GM18909 (cell line): ENCODE measurements around the gene HOXA11.

Source experiments
- ATAC-seq: cut with Tn5 transposase; IDR thresholded peaks from one replicate; pipeline ENCODE4 v1.9.1; 2021; ENCODE audit warnings: mild to moderate bottlenecking; ENCODE audit not compliant: unreplicated experiment, poor library complexity

Gene HOXA11

DNA sequence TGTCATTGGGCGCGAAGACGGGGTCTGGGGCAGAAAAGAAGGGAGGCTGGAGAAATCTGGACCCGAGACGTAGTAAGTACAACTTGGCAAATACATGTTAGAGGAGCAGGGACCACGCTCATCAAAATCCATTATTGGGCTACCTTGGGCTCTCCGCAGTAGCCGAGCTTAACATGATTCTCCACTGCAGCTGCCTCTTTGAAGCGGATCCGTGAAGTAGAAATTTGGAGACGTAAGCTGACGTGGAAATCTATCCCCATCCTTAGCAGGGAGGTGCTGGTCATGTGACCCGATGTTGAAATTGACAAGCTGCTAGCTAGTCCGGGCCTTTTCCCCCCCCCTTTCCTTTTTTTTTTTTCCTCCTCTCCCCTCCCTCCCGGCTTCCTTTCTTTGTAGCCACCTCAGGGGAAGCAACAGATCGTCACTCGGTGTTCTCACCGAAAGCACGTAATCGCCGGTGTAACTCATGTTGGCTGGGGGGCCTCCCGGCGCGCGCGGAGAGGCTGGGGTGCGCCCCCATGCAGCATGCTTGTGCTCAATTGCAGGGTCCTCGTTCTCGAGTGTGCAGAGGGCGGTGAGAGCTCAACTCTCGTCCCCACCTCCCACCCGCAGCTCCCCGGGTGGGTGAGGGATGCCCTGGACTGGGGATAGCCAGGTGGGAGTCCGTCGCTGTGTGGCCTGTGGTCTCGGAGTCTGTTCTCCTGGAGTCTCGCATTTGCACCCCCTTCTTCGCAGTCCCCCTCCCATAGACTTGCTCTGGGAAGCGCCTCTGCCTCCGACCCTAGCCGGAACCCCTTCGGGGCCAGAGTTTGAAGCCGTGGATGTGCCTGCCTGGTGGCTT is at the start of gene HOXA11:
TSS of gene HOXA11 (minus strand) at position 220 of the 841 bp plus-strand sequence. CDS start at position 132, 88 bp downstream.
- no peak for ATAC-seq

DNA sequence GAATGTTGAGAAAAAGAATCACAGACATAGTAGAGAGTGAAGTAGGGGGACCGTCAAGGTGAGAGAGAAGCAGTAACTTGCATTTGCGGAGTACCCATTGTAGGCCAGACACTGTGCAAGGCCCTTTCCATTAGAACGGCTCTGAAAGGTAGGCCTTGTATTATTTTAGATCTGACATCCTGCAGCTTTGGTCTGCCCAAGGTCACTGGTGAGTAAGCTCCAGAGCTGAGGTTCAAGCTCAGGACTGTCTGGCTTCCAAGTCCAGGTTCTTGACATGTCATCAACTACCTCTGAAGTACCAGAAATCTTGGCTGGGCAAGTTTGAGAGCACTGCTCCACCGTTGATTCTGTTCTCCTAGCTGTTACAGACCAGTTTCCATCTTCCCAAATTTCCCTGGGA is 44.4 kb upstream of the HOXA11 start:
- ATAC-seq: no peak

DNA sequence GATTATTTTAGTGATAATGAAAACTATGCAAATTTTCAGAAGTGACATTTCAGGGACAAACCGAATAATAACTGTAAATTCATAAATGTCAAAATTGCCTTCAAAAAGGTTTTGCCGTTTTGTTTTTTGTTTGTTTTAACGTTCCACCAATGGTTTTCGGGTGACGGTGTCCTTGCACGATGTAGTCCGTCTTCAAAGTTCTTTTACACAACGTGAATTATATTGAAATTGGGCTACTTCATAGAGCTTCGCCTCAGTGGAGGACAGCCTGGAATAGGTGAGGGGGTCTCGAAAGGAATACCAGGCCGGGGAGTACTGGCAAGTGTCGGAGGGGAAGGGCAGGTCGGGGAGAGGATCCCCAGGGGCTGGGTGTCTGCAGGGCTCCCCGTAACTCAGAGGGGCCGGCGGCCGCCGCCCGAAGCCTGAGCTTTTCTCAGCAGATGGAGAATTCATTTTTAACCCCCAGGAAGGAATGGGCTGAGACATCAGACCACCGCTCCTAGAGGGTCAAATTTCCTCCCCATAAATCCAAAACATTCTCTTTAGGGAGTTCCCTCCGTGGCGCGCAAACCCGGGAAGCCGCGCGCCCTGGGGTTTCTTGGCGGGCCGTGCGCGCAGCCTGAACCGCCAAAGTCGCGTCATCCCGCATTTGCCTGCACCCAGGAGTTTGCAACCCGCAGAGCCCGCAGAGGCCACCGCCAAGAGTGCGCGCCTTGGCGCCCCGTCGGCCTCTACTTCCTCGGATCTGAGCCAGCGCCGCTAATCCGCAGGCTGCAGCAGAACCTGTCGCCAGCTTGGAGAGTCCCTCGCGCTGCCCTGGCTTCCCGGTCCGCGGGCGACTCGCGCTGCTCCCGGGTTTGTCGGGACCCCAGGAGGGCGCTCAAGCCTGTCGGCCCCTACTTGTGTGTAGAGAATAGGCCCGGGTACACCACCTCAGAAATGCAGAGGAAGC is 40.2 kb upstream of the HOXA11 start:
- ATAC-seq: no peak

DNA sequence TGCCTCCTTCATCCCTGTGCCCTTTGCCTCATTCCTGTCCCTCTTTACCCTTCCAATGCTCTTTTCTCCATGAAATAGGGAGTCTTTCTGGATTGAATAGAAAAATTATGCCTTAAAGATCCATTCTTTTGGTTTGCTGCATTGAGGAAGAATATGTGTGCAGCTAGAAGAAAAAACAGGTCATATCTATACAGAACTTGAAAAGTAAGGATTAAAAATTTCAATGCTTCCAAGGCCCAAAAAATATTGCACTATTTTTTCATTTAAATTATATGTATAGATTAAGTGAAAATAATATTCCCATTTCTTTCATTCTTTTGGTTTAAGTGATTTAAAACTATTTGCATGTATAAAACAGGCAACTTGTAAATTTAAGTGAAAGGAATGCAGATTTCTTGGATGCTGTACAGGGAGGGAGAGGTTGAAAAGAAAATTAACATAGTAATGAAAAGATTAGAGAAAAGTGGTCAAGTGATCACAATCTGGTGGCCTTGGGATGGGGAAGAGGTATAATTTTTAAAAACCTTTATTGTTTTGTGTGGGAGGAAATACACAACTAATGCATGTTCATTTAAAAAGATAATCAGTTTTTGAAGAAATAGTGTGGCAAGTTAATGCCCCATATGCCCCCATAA is 39.0 kb upstream of the HOXA11 start:
- no peak for ATAC-seq

DNA sequence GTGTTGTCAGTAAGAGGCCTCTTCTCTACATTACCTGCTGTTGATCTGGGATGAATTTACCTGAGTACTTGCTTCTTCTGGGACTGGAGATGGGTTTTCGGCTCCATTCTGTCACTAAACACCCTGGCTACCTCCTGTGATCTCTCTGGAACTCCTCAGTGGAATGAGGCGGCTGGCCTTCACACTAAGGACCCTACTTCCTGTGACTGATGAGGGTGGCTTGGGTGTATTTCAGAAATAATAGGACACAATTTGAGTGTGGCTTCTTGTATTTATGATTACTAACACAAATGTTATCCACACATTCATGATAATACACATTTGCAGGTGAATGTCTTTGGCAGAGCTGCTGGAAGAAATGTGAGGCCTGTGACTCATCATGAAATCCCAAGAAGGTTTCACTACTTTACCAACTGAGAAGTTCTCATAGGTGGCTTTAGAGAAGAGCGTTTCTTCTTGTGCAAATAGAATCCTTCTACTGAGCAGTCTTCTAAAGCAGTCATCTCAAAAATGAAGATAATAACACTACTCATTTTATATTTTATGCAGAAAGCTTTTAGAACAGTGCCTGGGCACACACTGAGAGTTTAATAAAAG is 36.3 kb upstream of the HOXA11 start:
- no peak for ATAC-seq

DNA sequence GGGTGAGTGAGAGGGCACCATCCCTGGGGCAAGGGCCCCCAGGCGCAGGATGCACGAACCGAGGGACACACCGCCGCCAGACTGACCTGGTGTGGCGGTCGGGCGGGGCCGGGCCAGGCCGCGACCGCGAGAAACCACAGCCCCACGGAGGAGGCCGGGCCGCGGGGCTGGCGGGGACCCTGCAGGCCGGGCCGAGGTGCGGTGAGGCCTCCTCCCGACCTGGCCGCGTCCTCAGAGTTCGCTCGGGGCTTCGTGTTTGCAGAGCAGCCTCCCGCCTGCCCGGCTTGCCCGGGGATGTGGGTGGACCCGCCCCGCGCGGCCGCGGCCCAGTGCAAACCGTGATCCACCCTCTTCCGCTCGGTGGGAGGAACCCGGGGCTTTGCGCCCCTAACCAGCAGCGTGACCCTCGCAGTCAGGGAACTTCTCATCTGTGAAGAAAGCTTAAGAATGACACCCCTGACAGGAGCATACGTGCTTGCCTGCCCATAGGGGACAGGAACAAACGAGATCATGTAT is 35.5 kb upstream of the HOXA11 start:
- ATAC-seq: no peak

DNA sequence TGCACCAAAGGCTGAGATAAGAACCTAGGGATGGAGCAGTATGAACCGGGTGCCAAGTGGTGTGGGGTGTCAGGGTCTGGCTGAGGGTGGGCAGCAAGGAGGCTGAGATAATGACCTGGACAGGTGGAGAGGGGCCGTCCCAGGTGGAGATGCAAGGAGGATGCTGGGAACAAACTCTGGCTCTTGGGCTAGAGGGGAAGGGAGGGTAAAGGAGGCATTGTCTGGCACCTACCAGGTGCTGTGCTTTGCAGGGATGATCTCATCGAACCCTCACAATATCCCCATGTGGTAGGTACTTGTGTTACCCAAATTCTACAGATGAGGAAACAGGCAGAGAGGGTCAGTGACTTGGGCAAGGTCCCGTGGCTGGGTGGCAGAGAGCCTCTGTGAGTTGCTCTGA is 34.8 kb upstream of the HOXA11 start:
- no peak for ATAC-seq

DNA sequence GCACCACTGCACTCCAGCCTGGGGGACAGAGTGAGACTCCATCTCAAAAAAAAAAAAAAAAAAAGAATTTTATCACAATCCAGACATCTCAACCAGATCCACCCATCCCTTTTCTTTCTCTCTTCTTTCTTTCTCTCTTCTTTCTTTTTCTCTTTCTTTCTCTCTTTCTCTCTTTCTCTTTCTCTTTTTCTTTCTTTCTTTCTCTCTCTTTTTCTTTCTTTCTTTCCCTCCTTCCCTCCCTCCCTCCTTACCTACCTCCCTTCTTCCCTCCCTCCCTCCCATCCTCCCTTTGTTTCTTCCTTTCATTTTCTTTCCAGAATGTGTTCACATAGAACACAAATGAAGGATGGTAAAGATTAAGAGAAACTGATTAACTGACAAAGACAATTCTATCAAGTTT is 32.9 kb upstream of the HOXA11 start:
- ATAC-seq: no peak

DNA sequence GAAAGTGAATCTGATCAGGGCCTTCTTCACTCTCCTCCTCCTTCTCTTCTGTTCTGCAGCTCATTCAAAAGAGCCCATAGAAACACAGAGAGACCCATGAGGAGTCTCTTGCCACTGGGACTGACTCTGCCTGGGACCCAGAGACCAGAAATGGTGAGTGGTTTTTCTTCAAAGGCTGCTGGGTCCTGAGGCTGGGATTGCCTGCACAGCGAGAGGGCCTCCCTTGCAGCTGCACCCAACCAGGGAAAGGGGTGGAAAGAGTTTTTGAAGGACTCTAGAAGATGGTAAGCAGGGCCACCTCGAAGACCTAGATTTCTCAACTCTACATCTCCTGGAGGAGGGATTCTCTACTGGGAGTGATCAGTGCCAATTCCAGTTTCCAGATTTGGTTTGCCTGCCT is 30.3 kb upstream of the HOXA11 start:
- ATAC-seq: no peak

DNA sequence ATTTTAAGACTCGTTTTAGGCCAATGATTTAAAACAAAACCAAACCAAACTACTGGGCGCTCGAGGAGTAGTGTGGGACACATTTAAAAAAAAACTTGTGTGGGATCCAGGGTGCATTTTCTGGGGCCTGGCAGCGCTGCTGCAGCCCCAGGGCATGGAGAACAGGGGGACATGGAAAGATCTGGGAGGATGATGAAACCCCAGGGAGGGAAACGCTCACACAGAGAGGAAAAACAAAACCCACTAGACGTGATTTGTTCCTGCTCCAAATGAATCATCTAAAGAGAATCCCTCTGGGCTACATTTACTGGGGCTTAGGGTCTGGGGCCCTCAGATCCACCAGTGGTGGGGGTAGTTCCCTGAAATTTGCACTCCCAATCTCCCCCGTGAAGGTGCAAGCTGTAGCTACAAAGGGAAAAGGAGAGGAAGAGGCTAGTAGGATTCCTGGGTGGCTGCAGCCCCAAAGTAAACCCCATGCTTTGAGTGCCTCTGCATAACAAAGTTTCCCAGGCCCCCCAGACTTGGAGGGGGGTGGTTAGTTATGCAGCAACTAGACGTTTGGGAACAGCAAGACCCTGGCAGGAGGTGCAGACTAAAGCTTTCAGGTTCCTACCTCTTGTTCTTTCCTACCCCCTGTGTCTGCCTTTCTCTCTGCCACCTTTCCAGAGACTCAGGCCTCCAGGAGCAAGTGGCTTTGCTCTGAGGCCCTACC is 29.4 kb upstream of the HOXA11 start:
- ATAC-seq: no peak

DNA sequence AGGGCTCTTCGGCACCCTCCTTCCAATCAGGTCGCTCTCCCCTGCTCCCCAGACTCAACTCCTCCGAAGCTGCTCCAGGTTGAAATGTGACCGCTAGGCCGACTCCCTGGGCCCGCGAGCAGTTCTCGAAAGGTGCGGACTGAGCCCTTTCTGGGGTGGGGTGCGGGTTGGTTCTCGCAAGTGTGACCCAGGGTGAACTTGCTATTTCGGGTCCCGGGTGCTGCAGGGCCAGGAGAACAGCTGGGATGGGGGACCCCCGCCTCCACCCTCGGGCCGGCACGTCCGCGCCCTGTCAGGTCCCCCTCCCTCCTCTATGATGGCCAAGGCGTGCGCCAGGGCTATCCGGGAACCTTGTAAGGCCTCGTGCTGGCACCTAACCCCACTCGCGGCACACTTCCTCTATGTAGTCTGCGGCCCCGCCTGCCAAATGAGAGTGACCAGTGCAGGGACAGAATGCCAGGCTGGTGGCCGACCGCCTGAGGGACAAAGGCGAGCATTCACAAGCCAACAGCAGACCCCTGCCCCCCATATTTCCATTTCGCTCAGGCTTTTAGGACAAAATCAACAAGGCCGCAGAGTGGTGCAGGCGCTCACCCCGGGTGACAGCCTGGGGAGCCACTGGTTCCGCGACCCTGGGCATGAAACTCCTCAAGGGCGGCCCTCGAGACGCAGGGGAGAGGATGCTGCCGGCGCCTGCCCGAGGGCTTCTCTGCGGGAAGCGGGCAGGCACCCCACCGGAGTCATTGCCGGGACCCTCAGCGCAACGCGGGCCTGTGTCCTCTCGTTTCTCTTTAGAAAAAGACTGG is 28.6 kb upstream of the HOXA11 start:
- ATAC-seq: no peak

DNA sequence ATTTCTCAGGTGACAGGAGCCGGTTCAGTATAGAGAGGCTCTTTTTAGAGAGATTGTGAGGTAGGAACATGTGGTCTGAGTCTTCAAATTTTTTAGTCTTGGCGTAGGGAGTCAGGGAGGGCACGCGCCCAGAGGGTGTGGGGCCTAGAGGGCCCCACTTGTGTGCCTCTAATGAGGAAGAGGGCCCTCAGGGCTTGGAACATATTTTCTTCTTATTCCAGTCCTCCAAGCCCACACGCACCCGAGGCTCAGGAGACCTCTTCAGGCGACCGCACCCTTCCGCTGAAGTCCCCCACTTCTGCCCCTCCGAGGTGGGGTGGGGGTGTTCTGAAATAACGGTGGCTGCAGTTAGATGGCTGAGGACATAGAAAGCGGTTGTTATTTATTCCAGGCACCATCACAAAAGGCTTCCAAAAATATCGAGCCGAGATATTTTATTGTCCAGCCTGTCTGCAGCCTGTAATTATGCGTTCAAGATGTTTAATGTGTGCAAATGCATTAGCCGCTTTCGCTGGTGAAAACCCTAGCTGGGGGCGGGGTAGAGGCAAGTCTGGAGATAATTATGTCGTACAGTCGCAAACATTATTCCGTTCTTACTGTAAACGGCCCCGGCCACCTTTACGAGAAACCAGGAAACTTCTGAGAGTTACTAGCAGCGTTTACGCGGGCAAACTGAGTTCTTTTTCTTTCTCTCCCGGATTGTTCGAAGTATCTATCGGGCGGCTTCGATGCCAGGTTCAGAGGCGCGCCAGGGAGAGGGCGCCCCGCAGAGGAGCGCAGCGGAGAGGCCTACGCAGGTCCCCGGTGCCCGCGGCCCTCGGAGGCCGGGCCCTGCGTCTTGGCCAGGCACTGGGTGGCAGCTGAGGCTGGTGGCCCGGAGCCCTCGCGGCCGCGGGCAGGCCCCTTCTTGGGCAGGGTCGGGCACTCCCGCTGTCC is 27.7 kb upstream of the HOXA11 start:
- ATAC-seq: no peak

DNA sequence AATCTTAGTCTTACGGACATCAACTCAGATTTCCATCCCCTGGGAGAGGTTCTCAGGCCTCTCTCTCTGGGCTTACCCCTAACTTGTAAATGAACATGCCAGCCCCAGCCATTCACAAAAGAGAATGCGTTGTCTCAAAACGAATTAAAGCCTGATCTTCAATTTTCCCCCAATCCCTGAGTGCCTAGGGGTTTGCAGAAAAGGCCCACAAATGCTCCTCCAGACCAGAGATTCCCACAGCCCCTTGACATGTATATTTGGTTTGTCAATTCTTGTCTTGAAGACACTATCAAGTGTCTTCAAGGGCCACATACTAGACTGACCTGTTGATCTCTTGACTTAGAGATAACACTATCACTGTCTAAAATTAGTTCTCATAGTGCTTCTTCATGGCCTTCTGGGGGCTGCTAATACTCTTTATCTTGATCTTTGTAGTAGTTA is 26.8 kb upstream of the HOXA11 start:
- no peak for ATAC-seq

DNA sequence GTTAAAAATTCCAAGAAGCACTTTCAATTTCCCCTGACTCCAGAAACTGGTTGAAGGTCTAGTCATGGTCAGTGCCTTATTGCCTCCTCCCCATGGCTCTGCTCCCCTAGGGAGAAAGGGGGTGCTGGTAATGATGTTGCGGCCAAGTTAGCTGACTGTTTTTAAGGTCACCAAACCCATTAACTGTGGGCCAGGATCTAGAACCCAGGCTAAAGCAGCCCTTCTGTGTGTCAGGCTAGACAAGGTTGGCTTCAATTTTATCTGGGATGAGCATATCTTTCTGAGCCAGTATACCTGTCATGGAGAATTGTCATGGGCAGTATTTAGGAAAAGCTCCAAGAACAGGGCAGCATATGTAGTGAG is 26.0 kb upstream of the HOXA11 start:
- no peak for ATAC-seq

DNA sequence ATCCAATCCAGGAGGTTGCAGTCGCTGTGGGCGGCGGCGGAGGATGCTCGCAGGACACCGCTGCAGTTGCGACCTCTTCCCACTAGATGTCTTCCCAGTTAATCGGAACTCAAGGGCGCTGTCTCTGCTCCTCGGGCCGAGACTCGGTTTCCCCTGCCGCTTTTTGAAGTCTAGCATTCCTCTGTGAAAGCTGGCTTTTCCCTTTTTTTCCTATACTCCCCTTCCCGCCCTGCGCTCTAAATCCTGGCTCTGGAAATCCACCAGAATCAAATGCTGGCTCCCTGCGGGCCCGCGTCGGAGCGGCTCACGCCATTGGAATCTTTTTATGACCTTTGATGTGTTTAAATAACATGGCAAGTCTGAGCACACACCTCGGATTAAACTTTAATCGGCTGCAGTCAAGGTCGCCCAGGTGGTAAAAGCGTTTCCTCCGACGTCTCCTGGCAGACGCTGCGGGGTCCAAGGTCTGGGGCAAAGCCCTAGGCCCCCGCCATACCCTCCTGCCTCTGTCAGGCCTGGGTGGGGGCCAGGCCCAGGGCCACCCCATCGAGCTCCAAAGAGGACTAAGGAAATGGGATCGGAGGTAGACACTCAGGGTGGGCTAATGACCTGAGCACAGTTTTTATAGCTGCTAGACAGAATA is 25.5 kb upstream of the HOXA11 start:
- ATAC-seq: no peak

DNA sequence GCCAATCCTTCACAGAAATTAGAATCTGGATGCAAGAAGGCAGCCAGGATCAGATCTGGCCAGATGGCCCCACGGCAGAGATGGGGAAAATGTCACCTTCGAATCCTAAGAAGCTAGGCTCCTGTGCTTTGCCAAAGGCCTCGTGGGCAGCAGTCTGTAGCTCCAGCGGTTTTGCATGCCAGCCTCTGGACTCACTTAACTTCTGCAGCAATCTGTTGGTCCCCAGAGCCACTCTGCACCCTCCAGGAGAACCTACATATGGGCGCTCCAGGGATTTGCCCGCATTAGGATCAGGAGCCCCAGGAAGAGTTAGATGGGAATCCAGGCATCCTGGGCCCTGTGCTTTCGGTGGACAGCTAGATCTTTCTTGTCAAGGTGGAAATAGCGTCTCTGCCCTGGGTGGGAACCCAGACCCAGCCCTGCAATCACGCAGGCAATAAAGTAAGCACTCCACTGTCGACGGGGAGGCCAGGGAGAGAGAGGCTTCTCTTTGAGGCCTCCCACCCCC is 25.0 kb upstream of the HOXA11 start:
- no peak for ATAC-seq

DNA sequence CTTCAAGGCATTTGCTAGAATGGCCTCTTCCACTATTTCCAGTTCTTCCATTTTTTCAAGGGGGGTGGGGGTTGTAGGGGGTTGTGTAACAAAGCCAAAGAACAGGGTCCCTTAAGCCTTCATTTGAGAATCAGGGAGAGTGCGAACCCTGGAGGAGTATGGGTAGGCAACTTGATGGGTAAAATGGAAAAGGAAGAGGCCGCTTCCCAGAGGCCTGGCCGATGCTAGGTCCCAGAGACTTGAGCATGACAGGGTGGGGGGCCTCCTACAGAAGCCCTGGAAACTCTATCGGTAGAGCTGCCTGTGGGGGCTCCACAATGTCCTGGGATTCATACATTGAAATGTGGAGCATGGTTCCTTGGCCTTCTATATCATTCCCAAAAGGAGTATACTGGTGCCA is 24.0 kb upstream of the HOXA11 start:
- no peak for ATAC-seq
